PFSK-1 (cell line): Measurements from ENCODE around the gene USP34.

Source experiments
- FOXP2 ChIP-seq: optimal IDR thresholded peaks from 2 replicates; pipeline ENCODE3; 2011; ENCODE audit warnings: borderline replicate concordance, control low read depth, inconsistent platforms; ENCODE audit not compliant: insufficient read depth; ENCODE audit errors: extremely low read length, extremely low read depth
- POLR2AphosphoS5 ChIP-seq: IDR thresholded peaks from 2 replicates; pipeline ENCODE4 v1.6.1; 2012; ENCODE audit warnings: low read depth, mild to moderate bottlenecking, control low read depth, low read length, moderate library complexity
- SIN3A ChIP-seq: IDR thresholded peaks from 2 replicates; pipeline ENCODE4 v1.6.1; 2012; ENCODE audit warnings: mild to moderate bottlenecking, low read length, moderate library complexity, borderline replicate concordance; ENCODE audit not compliant: insufficient read depth
- TAF1 ChIP-seq: IDR thresholded peaks from 2 replicates; pipeline ENCODE4 v1.6.1; 2012; ENCODE audit warnings: low read length, control low read depth, borderline replicate concordance; ENCODE audit not compliant: insufficient read depth
- TF ChIP-seq, protein P1 (sequence below), 2 experiments: IDR thresholded peaks; 2 replicates each; pipeline versions ENCODE4 v1.6.1 to v1.8.0; 2011 to 2012; ENCODE audit warnings: low read depth in 2 of 2, low read length in 2 of 2, control low read depth in 1 of 2, inconsistent platforms in 1 of 2, mild to moderate bottlenecking in 1 of 2, moderate library complexity in 1 of 2; ENCODE audit not compliant: insufficient read depth in 1 of 2

Gene USP34

DNA sequence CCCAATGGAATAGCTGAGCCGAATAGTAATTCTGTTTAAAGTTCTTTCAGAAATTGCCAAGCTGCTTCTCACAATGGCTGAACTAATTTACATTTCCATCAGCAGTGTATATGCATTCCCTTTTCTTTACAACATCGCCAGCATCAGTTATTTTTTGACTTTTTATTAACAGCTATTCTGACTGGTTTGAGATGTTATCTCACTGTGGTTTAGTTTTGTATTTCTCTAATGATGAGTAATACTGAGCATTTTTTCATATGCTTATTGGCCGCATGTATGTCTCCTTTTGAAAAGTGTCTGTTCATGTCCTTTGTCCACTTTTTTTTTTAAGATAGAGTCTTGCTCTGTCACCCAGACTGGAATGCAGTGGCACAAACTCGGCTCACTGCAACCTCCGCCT lies 208.2 kb downstream of the USP34 start:
- TF ChIP-seq SIN3A (no peak), TAF1 (no peak), FOXP2 (no peak), POLR2AphosphoS5 (no peak)
- TF ChIP-seq, protein P1, sequence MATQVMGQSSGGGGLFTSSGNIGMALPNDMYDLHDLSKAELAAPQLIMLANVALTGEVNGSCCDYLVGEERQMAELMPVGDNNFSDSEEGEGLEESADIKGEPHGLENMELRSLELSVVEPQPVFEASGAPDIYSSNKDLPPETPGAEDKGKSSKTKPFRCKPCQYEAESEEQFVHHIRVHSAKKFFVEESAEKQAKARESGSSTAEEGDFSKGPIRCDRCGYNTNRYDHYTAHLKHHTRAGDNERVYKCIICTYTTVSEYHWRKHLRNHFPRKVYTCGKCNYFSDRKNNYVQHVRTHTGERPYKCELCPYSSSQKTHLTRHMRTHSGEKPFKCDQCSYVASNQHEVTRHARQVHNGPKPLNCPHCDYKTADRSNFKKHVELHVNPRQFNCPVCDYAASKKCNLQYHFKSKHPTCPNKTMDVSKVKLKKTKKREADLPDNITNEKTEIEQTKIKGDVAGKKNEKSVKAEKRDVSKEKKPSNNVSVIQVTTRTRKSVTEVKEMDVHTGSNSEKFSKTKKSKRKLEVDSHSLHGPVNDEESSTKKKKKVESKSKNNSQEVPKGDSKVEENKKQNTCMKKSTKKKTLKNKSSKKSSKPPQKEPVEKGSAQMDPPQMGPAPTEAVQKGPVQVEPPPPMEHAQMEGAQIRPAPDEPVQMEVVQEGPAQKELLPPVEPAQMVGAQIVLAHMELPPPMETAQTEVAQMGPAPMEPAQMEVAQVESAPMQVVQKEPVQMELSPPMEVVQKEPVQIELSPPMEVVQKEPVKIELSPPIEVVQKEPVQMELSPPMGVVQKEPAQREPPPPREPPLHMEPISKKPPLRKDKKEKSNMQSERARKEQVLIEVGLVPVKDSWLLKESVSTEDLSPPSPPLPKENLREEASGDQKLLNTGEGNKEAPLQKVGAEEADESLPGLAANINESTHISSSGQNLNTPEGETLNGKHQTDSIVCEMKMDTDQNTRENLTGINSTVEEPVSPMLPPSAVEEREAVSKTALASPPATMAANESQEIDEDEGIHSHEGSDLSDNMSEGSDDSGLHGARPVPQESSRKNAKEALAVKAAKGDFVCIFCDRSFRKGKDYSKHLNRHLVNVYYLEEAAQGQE (IDR thresholded peaks at IDR 0.05; ENCODE audit: insufficient read depth in 1 of 2, low read depth in 2 of 2, low read length in 2 of 2) = no peak

DNA sequence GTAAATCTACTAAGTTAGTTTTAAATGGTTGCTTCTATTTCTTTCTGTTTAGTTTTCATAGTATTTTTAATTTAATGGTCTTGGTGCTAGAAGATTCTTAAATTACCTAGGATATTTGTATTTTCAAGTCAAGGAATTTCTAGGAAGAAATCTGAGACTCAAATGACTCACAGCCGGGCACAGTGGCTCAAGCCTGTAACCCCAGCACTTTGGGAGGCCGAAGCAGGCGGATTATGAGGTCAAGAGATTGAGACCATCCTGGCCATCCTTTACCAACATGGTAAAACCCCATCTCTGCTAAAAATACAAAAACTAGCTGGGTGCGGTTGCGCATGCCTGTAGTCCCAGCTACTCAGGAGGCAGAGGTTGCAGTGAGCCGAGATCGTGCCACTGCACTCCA lies 213.4 kb downstream of the USP34 start:
- TF ChIP-seq POLR2AphosphoS5 (no peak), TAF1 (no peak), SIN3A (no peak), FOXP2 (no peak)
- TF ChIP-seq, protein P1 (IDR thresholded peaks at IDR 0.05; ENCODE audit: insufficient read depth in 1 of 2, low read depth in 2 of 2, low read length in 2 of 2) = no peak

DNA sequence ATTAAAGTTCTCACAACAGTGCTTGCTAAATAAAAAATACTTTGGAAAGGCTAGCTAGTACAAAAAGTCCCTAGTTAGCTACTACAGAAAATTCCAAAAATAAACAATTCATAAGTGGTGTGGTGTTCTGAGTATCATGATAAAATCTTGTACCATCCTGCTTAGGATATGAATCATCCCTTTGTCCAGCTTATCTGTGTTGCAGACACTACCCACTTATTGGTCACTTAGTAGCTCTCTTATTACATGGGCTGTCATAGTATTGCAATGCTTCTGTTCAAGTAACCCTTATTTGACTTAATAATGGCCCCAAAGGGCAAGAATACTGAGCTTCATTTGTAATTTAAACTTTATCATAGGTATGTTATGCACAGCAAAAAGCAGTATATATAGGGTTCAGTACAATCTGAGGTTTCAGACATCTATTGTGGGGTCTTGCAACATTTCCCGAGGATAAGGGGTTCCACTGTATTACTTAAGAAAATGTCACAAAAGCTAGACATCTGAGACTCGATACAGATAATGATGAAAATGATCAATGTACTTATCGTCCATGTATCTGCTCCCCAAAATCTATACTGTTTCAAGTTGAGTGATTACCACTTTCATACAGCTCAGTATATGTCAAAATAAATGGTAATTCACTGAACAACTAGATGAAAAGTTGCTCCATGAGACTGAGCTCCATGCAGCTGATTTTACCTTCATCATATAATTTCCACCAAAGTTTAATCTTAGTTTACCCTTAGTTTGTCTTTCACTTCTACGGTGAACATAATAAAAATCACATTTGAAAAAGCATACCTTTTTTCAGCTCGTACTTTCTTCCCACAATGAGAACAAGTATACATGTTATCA lies 215.1 kb downstream of the USP34 start:
- TF ChIP-seq POLR2AphosphoS5 = no peak

DNA sequence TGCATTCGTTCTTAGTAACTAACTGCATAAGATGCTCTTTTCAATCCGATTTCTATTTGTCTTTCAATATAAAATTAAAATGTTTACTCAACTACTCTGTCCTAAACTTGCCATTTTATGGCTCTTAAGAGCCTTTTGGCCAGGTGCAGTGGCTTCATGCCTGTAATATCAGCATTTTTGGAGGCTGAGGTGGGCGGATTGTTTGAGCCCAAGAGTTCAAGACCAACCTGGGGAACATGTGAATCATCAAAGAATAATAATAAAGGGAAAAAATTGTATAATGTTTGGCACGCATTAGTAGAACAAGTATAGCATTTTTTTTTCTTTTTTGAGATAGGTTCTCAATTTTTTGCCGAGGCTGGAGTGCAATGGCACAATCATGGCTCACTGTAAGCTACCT lies 216.4 kb downstream of the USP34 start:
- no peak for TF ChIP-seq FOXP2
- TF ChIP-seq, protein P1 (IDR thresholded peaks at IDR 0.05; ENCODE audit: insufficient read depth in 1 of 2, low read depth in 2 of 2, low read length in 2 of 2) = no peak
- no peak for TF ChIP-seq POLR2AphosphoS5
- no peak for TF ChIP-seq TAF1
- TF ChIP-seq SIN3A = no peak

DNA sequence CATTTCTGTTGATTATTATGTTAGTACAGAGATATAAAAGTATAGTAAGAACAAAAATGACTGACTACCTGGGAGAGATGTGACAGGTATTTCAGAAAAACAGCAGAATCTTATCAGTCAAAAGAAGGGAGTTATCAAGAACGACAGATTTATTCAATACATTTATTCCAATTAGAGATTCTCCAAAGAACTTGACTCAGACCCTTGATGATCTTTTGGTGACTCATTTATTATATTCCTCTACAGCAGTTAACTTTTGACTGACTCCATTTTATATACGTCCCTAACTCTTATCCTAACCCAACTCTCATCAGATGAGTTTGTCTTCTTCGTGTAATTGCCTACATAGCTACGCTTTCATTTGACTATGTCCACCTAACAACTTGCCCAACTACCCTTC lies 217.8 kb downstream of the USP34 start:
- TF ChIP-seq FOXP2 (no peak), SIN3A (no peak), POLR2AphosphoS5 (no peak)
- TF ChIP-seq, protein P1 (IDR thresholded peaks at IDR 0.05; ENCODE audit: insufficient read depth in 1 of 2, low read depth in 2 of 2, low read length in 2 of 2) = no peak
